ENCODE data around the gene TMEM217.
A peak's percentile ranks its signal among the peaks of the same experiment; 100 is the strongest.

TMEM217 gene

DNA sequence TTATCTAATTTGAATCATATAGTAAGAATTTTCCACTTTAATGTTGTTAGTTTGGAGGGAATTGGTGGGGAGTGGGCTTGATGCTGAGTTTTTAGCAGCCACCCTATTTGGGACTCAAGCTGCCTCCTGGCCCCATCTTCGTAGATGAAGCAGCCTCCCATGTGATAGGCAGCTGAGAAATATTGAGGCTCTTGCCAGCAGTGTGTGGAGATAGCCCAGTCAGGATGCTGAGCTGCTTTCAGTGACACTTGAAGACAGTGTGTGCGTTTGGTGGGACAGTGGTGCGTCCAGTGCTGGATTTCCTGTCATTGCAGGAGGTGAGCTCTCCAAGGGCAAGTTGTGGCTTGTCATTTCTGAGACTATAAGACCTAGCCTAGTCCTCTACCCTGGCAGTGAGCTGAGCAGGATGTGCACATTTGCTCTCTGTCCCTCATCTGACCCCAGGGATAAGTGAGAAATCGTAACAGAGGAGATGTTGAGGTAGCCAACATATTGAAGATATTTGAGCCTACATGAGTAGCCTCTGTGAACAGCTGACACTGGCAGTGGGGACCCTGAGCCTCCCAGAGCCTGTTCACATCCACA is 48.0 kb upstream of the TMEM217 start:
- no peak overlapping the region for H3K4me3 ChIP-seq (ENCODE audit: low read depth, low read length, poor library complexity, severe bottlenecking)
- no peak overlapping the region for H3K27ac ChIP-seq (ENCODE audit: low read depth, low read length, poor library complexity, severe bottlenecking)
- no peak overlapping the region for H3K9ac ChIP-seq (ENCODE audit: low read length)
- TF ChIP-seq, protein P1, sequence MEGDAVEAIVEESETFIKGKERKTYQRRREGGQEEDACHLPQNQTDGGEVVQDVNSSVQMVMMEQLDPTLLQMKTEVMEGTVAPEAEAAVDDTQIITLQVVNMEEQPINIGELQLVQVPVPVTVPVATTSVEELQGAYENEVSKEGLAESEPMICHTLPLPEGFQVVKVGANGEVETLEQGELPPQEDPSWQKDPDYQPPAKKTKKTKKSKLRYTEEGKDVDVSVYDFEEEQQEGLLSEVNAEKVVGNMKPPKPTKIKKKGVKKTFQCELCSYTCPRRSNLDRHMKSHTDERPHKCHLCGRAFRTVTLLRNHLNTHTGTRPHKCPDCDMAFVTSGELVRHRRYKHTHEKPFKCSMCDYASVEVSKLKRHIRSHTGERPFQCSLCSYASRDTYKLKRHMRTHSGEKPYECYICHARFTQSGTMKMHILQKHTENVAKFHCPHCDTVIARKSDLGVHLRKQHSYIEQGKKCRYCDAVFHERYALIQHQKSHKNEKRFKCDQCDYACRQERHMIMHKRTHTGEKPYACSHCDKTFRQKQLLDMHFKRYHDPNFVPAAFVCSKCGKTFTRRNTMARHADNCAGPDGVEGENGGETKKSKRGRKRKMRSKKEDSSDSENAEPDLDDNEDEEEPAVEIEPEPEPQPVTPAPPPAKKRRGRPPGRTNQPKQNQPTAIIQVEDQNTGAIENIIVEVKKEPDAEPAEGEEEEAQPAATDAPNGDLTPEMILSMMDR (IDR thresholded peaks at IDR 0.05; ENCODE audit: low read length): no peak
- TF ChIP-seq EZH2 (IDR thresholded peaks at IDR 0.05; ENCODE audit: borderline replicate concordance, low read length): no peak
- H3K79me2 ChIP-seq (ENCODE audit: insufficient read depth, low read length): no peaks in the 10 kb centered on the region
- no peaks in the 10 kb centered on the region for H4K20me1 ChIP-seq (ENCODE audit: insufficient read depth, low read length)
- no peaks in the 10 kb centered on the region for H3K9me3 ChIP-seq (ENCODE audit: low read length)
- no peak overlapping the region for H2AFZ ChIP-seq (ENCODE audit: low read length)
- H3F3A ChIP-seq (ENCODE audit: insufficient read depth, low read length): no peaks in the 10 kb centered on the region
- H3K27me3 ChIP-seq (ENCODE audit: insufficient read depth, low read length): no peaks in the 10 kb centered on the region
- no peaks in the 10 kb centered on the region for H3K9me2 ChIP-seq (ENCODE audit: low read depth, low read length)
- peaks cover 12% of the 10 kb centered on the region for H3K4me1 ChIP-seq (ENCODE audit: insufficient read depth, low read length, severe bottlenecking)
- H3K36me3 ChIP-seq (ENCODE audit: insufficient read depth, low read length): peaks cover 11% of the 10 kb centered on the region; the same call in 1 of the 2 replicates
- no peak overlapping the region for H3K4me2 ChIP-seq (ENCODE audit: low read length)

DNA sequence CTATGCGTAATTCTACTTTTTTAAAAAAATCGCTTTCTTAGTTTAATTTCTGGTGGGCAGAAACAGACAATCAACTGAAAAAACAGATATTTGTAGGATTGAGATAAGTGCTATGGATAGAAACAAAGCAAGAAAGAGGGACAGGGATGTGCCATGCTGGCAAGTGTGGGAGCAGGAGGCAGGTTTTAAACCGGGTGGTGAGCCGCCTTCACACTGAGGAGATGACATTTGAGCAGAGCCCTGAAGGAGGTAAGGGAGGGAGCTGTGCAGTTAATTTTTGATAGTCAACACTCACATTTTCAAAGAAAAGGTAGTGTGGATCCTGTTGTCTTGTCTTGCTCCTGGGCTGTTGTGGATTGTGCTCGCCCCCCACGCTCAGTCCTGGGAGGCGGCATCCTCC is 46.8 kb upstream of the TMEM217 start:
- peaks cover 11% of the 10 kb centered on the region; the same call in 1 of the 2 replicates for H3K36me3 ChIP-seq (ENCODE audit: insufficient read depth, low read length)
- no peaks in the 10 kb centered on the region for H3K9me3 ChIP-seq (ENCODE audit: low read length)
- H3K9me2 ChIP-seq (ENCODE audit: low read depth, low read length): no peaks in the 10 kb centered on the region
- no peak overlapping the region for H3K4me3 ChIP-seq (ENCODE audit: low read depth, low read length, poor library complexity, severe bottlenecking)
- no peak overlapping the region for H3K27ac ChIP-seq (ENCODE audit: low read depth, low read length, poor library complexity, severe bottlenecking)
- no peaks in the 10 kb centered on the region for H3K79me2 ChIP-seq (ENCODE audit: insufficient read depth, low read length)
- TF ChIP-seq, protein P1 (IDR thresholded peaks at IDR 0.05; ENCODE audit: low read length): no peak
- no peak for TF ChIP-seq EZH2 (IDR thresholded peaks at IDR 0.05; ENCODE audit: borderline replicate concordance, low read length)
- H3K4me2 ChIP-seq (ENCODE audit: low read length): no peak overlapping the region
- H3K9ac ChIP-seq (ENCODE audit: low read length): no peak overlapping the region
- H3K4me1 ChIP-seq (ENCODE audit: insufficient read depth, low read length, severe bottlenecking): peaks cover 12% of the 10 kb centered on the region
- H3F3A ChIP-seq (ENCODE audit: insufficient read depth, low read length): no peaks in the 10 kb centered on the region
- H2AFZ ChIP-seq (ENCODE audit: low read length): no peak overlapping the region
- no peaks in the 10 kb centered on the region for H3K27me3 ChIP-seq (ENCODE audit: insufficient read depth, low read length)
- no peaks in the 10 kb centered on the region for H4K20me1 ChIP-seq (ENCODE audit: insufficient read depth, low read length)

DNA sequence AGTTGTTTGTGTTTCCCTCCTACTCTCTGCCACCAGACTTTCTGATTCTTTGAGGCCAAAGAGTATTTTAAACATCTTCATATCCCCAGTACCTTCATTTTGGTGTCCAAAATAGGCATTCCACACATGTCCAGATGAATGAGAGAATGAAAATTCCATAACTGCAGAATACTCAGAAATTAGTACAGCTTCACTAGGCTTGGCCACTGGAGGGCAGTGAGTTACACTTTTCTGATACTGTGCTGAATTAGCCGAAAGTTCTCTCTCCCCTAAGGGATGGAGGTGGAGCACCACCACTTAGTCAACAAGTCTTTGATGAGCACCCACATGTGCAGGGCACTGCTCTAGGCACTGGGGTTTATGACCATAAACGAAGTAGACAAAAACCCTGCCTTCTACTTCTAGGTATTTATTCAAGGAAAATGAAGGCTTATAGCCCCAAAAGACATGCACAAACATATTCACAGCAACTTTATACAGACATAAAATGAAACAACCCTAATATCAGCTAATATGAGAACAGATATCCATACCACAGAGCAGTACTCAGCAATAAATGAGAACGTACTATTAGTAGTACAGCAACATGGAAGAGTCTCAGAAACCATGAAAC is 46.1 kb upstream of the TMEM217 start:
- no peaks in the 10 kb centered on the region for H3F3A ChIP-seq (ENCODE audit: insufficient read depth, low read length)
- no peaks in the 10 kb centered on the region for H3K9me3 ChIP-seq (ENCODE audit: low read length)
- no peak overlapping the region for H3K27ac ChIP-seq (ENCODE audit: low read depth, low read length, poor library complexity, severe bottlenecking)
- TF ChIP-seq, protein P1 (IDR thresholded peaks at IDR 0.05; ENCODE audit: low read length): peak; percentile 71; the same call in 1 of the 2 replicates
- TF ChIP-seq EZH2 (IDR thresholded peaks at IDR 0.05; ENCODE audit: borderline replicate concordance, low read length): no peak
- no peaks in the 10 kb centered on the region for H3K79me2 ChIP-seq (ENCODE audit: insufficient read depth, low read length)
- no peaks in the 10 kb centered on the region for H3K9me2 ChIP-seq (ENCODE audit: low read depth, low read length)
- no peaks in the 10 kb centered on the region for H3K27me3 ChIP-seq (ENCODE audit: insufficient read depth, low read length)
- no peak overlapping the region for H3K9ac ChIP-seq (ENCODE audit: low read length)
- H3K4me1 ChIP-seq (ENCODE audit: insufficient read depth, low read length, severe bottlenecking): peaks cover 12% of the 10 kb centered on the region
- no peak overlapping the region for H3K4me3 ChIP-seq (ENCODE audit: low read depth, low read length, poor library complexity, severe bottlenecking)
- H3K4me2 ChIP-seq (ENCODE audit: low read length): no peak overlapping the region
- no peaks in the 10 kb centered on the region for H4K20me1 ChIP-seq (ENCODE audit: insufficient read depth, low read length)
- no peak overlapping the region for H2AFZ ChIP-seq (ENCODE audit: low read length)
- peaks cover 11% of the 10 kb centered on the region; the same call in 1 of the 2 replicates for H3K36me3 ChIP-seq (ENCODE audit: insufficient read depth, low read length)

Data from OCI-LY1 (cell line).